Hepatocyte (in vitro differentiated cells): Measurements from ENCODE around the gene SPRR5. TPM values are rescaled to one million over a fixed set of nuclear protein-coding genes. Genes with fewer than 3 reads are reported as not detected.

ENCODE experiments used
- DNase-seq: peaks from one replicate; pipeline ENCODE4 v3.0.0-alpha.2; 2016; ENCODE audit warnings: low spot score
- H2AFZ ChIP-seq: fragments of 200-600 bp; sonication (generic); 2 replicates; pipeline ENCODE4 v1.6.0; 2016; ENCODE audit warnings: antibody characterized with exemption, mild to moderate bottlenecking
- H3K27ac ChIP-seq: fragments of 200-600 bp; sonication (generic); 2 replicates; pipeline ENCODE4 v1.5.1; 2016; ENCODE audit warnings: mild to moderate bottlenecking
- H3K27me3 ChIP-seq: fragments of 200-600 bp; sonication (generic); 2 replicates; pipeline ENCODE4 v1.6.1; 2016
- H3K36me3 ChIP-seq: fragments of 200-600 bp; sonication (generic); replicated peaks from 2 replicates; pipeline ENCODE4 v1.5.1; 2016; ENCODE audit warnings: low read depth; ENCODE audit not compliant: insufficient read depth
- H3K4me1 ChIP-seq: fragments of 200-600 bp; sonication (generic); 2 replicates; pipeline ENCODE4 v1.5.1; 2016; ENCODE audit warnings: mild to moderate bottlenecking, moderate library complexity; ENCODE audit not compliant: insufficient read depth
- H3K4me2 ChIP-seq: fragments of 200-600 bp; sonication (generic); 2 replicates; pipeline ENCODE4 v1.6.0; 2016
- H3K4me3 ChIP-seq: fragments of 200-600 bp; sonication (generic); 2 replicates; pipeline ENCODE4 v1.5.1; 2016; ENCODE audit warnings: mild to moderate bottlenecking
- H3K79me2 ChIP-seq: fragments of 200-600 bp; sonication (generic); 2 replicates; pipeline ENCODE4 v1.6.0; 2017; ENCODE audit warnings: mild to moderate bottlenecking
- H3K9me2 ChIP-seq: fragments of 200-600 bp; sonication (generic); replicated peaks from 2 replicates; pipeline ENCODE4 v1.6.0; 2017; ENCODE audit warnings: mild to moderate bottlenecking; ENCODE audit not compliant: insufficient read depth
- H3K9me3 ChIP-seq: fragments of 200-600 bp; sonication (generic); 2 replicates; pipeline ENCODE4 v1.5.1; 2016; ENCODE audit warnings: low read depth, mild to moderate bottlenecking
- H4K20me1 ChIP-seq: fragments of 200-600 bp; sonication (generic); 2 replicates; pipeline ENCODE4 v1.6.0; 2016; ENCODE audit warnings: mild to moderate bottlenecking; ENCODE audit not compliant: insufficient read depth, poor library complexity, severe bottlenecking
- CTCF ChIP-seq: fragments of 200-600 bp; sonication (generic); IDR thresholded peaks from 2 replicates; pipeline ENCODE4 v1.5.1; 2016; ENCODE audit warnings: antibody characterized with exemption, mild to moderate bottlenecking; ENCODE audit not compliant: poor library complexity
- EZH2 ChIP-seq: fragments of 200-600 bp; sonication (generic); IDR thresholded peaks from 2 replicates; pipeline ENCODE4 v1.6.1; 2016; ENCODE audit warnings: antibody characterized with exemption, mild to moderate bottlenecking, borderline replicate concordance
- EZH2phosphoT487 ChIP-seq: fragments of 200-600 bp; sonication (generic); IDR thresholded peaks from one replicate; pipeline ENCODE4 v1.6.1; 2018; ENCODE audit warnings: antibody characterized with exemption, mild to moderate bottlenecking, low read depth, moderate library complexity; ENCODE audit not compliant: unreplicated experiment, severe bottlenecking
- WGBS: methylation state at CpG from one replicate; pipeline ENCODE4 v1.1.6; 2016; ENCODE audit warnings: low lambda C conversion rate; ENCODE audit errors: missing lambda C conversion rate; 5-methylcytosine and 5-hydroxymethylcytosine counted together
- polyA plus RNA-seq: library from polyadenylated mRNA; unstranded; fragments of >200 nt; fragmentation: Nextera tagmentation; extraction: Ambion mirVana; gene quantifications from 2 replicates; pipeline ENCODE4 v1.2.1, GENCODE V29; 2016
- small RNA-seq: library from RNA; depleted of rRNA; stranded (forward); fragments of <200 nt; gene quantifications from one replicate; pipeline ENCODE3, GENCODE V24; 2014
- total RNA-seq: library from RNA; depleted of rRNA; stranded (reverse); fragments of >200 nt; gene quantifications from 2 replicates; pipeline ENCODE4 v1.2.3, GENCODE V29; 2014

The SPRR5 gene
- total and polyA plus RNA-seq, 2 experiments from 2014 or later = not detected

- 48% methylated on average over 5 of the region's 5 CpGs for WGBS
- Histone ChIP-seq H4K20me1 (peaks cover 3% of the 10 kb centered on the region), H3K4me1 (no peaks in the 10 kb centered on the region), H3K27me3 (no peaks in the 10 kb centered on the region), H3K9me3 (peaks cover 2% of the 10 kb centered on the region), H3K79me2 (no peaks in the 10 kb centered on the region), H3K9me2 (no peaks in the 10 kb centered on the region), H2AFZ (no peak overlapping the region), H3K4me3 (no peak overlapping the region), H3K36me3 (no peaks in the 10 kb centered on the region), H3K27ac (no peak overlapping the region), H3K4me2 (no peak overlapping the region)
- TF ChIP-seq CTCF (no peak), EZH2 (no peak), EZH2phosphoT487 (no peak)
- no peak for DNase-seq
These were observed 49.8 kb downstream of the SPRR5 start for GRCh38 chr1:152996633-152997400.

GRCh38 chr1:152997901-152998300 is 50.9 kb downstream of the SPRR5 start:
- 52% methylated on average over 7 of the region's 7 CpGs for WGBS
- H3K4me2 ChIP-seq = no peak overlapping the region
- no peaks in the 10 kb centered on the region for H3K36me3 ChIP-seq
- peaks cover 3% of the 10 kb centered on the region for H4K20me1 ChIP-seq
- no peak for DNase-seq
- TF ChIP-seq EZH2 = no peak
- H3K27ac ChIP-seq = no peak overlapping the region
- no peaks in the 10 kb centered on the region for H3K9me2 ChIP-seq
- H3K9me3 ChIP-seq = peaks cover 2% of the 10 kb centered on the region
- no peaks in the 10 kb centered on the region for H3K79me2 ChIP-seq
- H3K4me1 ChIP-seq = no peaks in the 10 kb centered on the region
- H3K27me3 ChIP-seq = no peaks in the 10 kb centered on the region
- H2AFZ ChIP-seq = no peak overlapping the region
- H3K4me3 ChIP-seq = no peak overlapping the region

GRCh38 chr1:152998476-152998875 is 51.5 kb downstream of the SPRR5 start:
- H3K4me3 ChIP-seq = no peak overlapping the region
- no peaks in the 10 kb centered on the region for H3K36me3 ChIP-seq
- H3K27ac ChIP-seq = no peak overlapping the region
- H3K9me2 ChIP-seq = no peaks in the 10 kb centered on the region
- DNase-seq = no peak
- no peaks in the 10 kb centered on the region for H3K27me3 ChIP-seq
- H2AFZ ChIP-seq = no peak overlapping the region
- no peaks in the 10 kb centered on the region for H3K79me2 ChIP-seq
- TF ChIP-seq CTCF (no peak), EZH2 (no peak), EZH2phosphoT487 (no peak)
- WGBS = 76% methylated on average over 4 of the region's 4 CpGs
- no peak overlapping the region for H3K4me2 ChIP-seq
- peaks cover 3% of the 10 kb centered on the region for H4K20me1 ChIP-seq
- H3K4me1 ChIP-seq = no peaks in the 10 kb centered on the region
- peaks cover 2% of the 10 kb centered on the region for H3K9me3 ChIP-seq

Small RNAs within 50 kb of the gene (small RNA-seq; reads per million reads assigned to genes)
- gene SPRR1A = not detected

Other genes with a start within 250 kb of the SPRR5 start
- gene LCE2A, start 248.9 kb upstream of the SPRR5 start, total RNA-seq = not detected in 2 replicates
- gene LCE2A, start 248.9 kb upstream of the SPRR5 start, polyA plus RNA-seq = not detected in 2 replicates
- gene LCE4A, start 239.0 kb upstream of the SPRR5 start, total RNA-seq = not detected in 2 replicates
- not detected in 2 replicates for gene LCE4A, start 239.0 kb upstream of the SPRR5 start, polyA plus RNA-seq
- gene KPRP, start 189.2 kb upstream of the SPRR5 start, total RNA-seq = not detected in 2 replicates
- not detected in 2 replicates for gene KPRP, start 189.2 kb upstream of the SPRR5 start, polyA plus RNA-seq
- not detected in 2 replicates for gene LCE1F, start 172.1 kb upstream of the SPRR5 start, total RNA-seq
- gene LCE1F, start 172.1 kb upstream of the SPRR5 start, polyA plus RNA-seq = not detected in 2 replicates
- not detected in 2 replicates for gene LCE1E, start 160.9 kb upstream of the SPRR5 start, total RNA-seq
- gene LCE1E, start 160.9 kb upstream of the SPRR5 start, polyA plus RNA-seq = not detected in 2 replicates
- not detected in 2 replicates for gene LCE1D, start 150.5 kb upstream of the SPRR5 start, total RNA-seq
- gene LCE1D, start 150.5 kb upstream of the SPRR5 start, polyA plus RNA-seq = not detected in 2 replicates
- not detected in 2 replicates for gene LCE1C, start 140.6 kb upstream of the SPRR5 start, total RNA-seq
- gene LCE1C, start 140.6 kb upstream of the SPRR5 start, polyA plus RNA-seq = not detected in 2 replicates
- not detected in 2 replicates for gene LCE1B, start 135.2 kb upstream of the SPRR5 start, total RNA-seq
- gene LCE1B, start 135.2 kb upstream of the SPRR5 start, polyA plus RNA-seq = not detected in 2 replicates
- gene LCE1A, start 119.7 kb upstream of the SPRR5 start, total RNA-seq = not detected in 2 replicates
- gene LCE1A, start 119.7 kb upstream of the SPRR5 start, polyA plus RNA-seq = not detected in 2 replicates
- not detected in 2 replicates for gene LCE6A, start 104.3 kb upstream of the SPRR5 start, total RNA-seq
- not detected in 2 replicates for gene LCE6A, start 104.3 kb upstream of the SPRR5 start, polyA plus RNA-seq
- gene LCE7A, start 87.2 kb upstream of the SPRR5 start, total RNA-seq = not detected in 2 replicates
- gene LCE7A, start 87.2 kb upstream of the SPRR5 start, polyA plus RNA-seq = not detected in 2 replicates
- not detected in 2 replicates for gene SMCP, start 68.9 kb upstream of the SPRR5 start, total RNA-seq
- not detected in 2 replicates for gene SMCP, start 68.9 kb upstream of the SPRR5 start, polyA plus RNA-seq
- gene IVL, start 38.7 kb upstream of the SPRR5 start, total RNA-seq = 0.52 TPM in 1 of 2 replicates, not detected in the other
- not detected in 2 replicates for gene IVL, start 38.7 kb upstream of the SPRR5 start, polyA plus RNA-seq
- gene SPRR4, start 23.4 kb downstream of the SPRR5 start, total RNA-seq = not detected in 2 replicates
- gene SPRR4, start 23.4 kb downstream of the SPRR5 start, polyA plus RNA-seq = not detected in 2 replicates
- gene SPRR1A, start 36.9 kb downstream of the SPRR5 start, total RNA-seq = not detected in 2 replicates
- not detected in 2 replicates for gene SPRR1A, start 36.9 kb downstream of the SPRR5 start, polyA plus RNA-seq
- gene SPRR3, start 54.5 kb downstream of the SPRR5 start, total RNA-seq = not detected in 2 replicates
- 0.40 and 0.72 TPM in 2 replicates for gene SPRR3, start 54.5 kb downstream of the SPRR5 start, polyA plus RNA-seq
- not detected in 2 replicates for gene SPRR1B, start 84.0 kb downstream of the SPRR5 start, total RNA-seq
- 0.54 TPM in 1 of 2 replicates, not detected in the other for gene SPRR1B, start 84.0 kb downstream of the SPRR5 start, polyA plus RNA-seq
- gene SPRR2D, start 93.9 kb downstream of the SPRR5 start, total RNA-seq = not detected in 2 replicates
- gene SPRR2D, start 93.9 kb downstream of the SPRR5 start, polyA plus RNA-seq = not detected in 2 replicates
- gene SPRR2A, start 110.3 kb downstream of the SPRR5 start, total RNA-seq = not detected in 2 replicates
- 1.1 TPM in 1 of 2 replicates, not detected in the other for gene SPRR2A, start 110.3 kb downstream of the SPRR5 start, polyA plus RNA-seq
- not detected in 2 replicates for gene SPRR2B, start 124.4 kb downstream of the SPRR5 start, total RNA-seq
- gene SPRR2B, start 124.4 kb downstream of the SPRR5 start, polyA plus RNA-seq = not detected in 2 replicates
- gene SPRR2E, start 147.3 kb downstream of the SPRR5 start, total RNA-seq = not detected in 2 replicates
- not detected in 2 replicates for gene SPRR2E, start 147.3 kb downstream of the SPRR5 start, polyA plus RNA-seq
- gene SPRR2F, start 166.3 kb downstream of the SPRR5 start, total RNA-seq = 0.80 and 2.5 TPM in 2 replicates
- 26.1 and 42.2 TPM in 2 replicates for gene SPRR2F, start 166.3 kb downstream of the SPRR5 start, polyA plus RNA-seq
- gene SPRR2G, start 203.7 kb downstream of the SPRR5 start, total RNA-seq = not detected in 2 replicates
- gene SPRR2G, start 203.7 kb downstream of the SPRR5 start, polyA plus RNA-seq = not detected in 2 replicates